Naive thymus-derived CD8-positive, alpha-beta T cell (primary cell): ENCODE data around the gene BIRC7. TPM values are rescaled to one million over a fixed set of nuclear protein-coding genes. Genes with fewer than 3 reads are reported as not detected.

ENCODE experiments used
- ATAC-seq, 2 donors: fragments of 150-1000 bp; cut with Tn5 transposase in 1 of 2; sonication (Bioruptor Pico), chemical (Tn5 transposase) in 1 of 2; 1 replicate in 1 of 2; 2 replicates in 1 of 2; pipeline ENCODE4 v1.10.0; 2021; ENCODE audit warnings: mild to moderate bottlenecking in 2 of 2, moderate library complexity in 2 of 2
- POLR2A ChIA-PET: fragments of 350-600 bp; sonication (Branson Sonifier 250); formaldehyde crosslinking; loops from one replicate; lab custom pipeline; 2021; ENCODE audit warnings: antibody characterized with exemption; lab: Charles Lee
- DNase-seq, 10 donors: peaks; one replicate each; pipeline versions ENCODE4 v3.0.0 to v3.0.0-alpha.2; 2020 to 2022
- H3K27ac Mint-ChIP-seq, 10 donors: one replicate each; pipeline ENCODE4 v1.8.0; 2020 to 2022; ENCODE audit warnings: mild to moderate bottlenecking in 10 of 10, mixed read lengths in 10 of 10, moderate library complexity in 4 of 10, inconsistent platforms in 1 of 10
- H3K27me3 Mint-ChIP-seq, 5 donors: one replicate each; pipeline ENCODE4 v1.8.0; 2021 to 2022; ENCODE audit warnings: mixed read lengths in 5 of 5
- H3K36me3 Mint-ChIP-seq, 3 donors: one replicate each; pipeline ENCODE4 v1.8.0; 2020 to 2022; ENCODE audit warnings: mixed read lengths in 3 of 3, mild to moderate bottlenecking in 2 of 3, inconsistent platforms in 1 of 3
- H3K4me1 Mint-ChIP-seq, 4 donors: one replicate each; pipeline ENCODE4 v1.8.0; 2021 to 2022; ENCODE audit warnings: mixed read lengths in 4 of 4
- H3K4me3 Mint-ChIP-seq, 10 donors: one replicate each; pipeline ENCODE4 v1.8.0; 2020 to 2022; ENCODE audit warnings: mild to moderate bottlenecking in 10 of 10, mixed read lengths in 10 of 10, moderate library complexity in 6 of 10, inconsistent platforms in 1 of 10
- H3K9me3 Mint-ChIP-seq, 9 donors: one replicate each; pipeline ENCODE4 v1.8.0; 2020 to 2022; ENCODE audit warnings: mixed read lengths in 9 of 9, mild to moderate bottlenecking in 3 of 9, inconsistent platforms in 1 of 9, moderate library complexity in 1 of 9
- polyA plus RNA-seq, 3 donors: library from polyadenylated mRNA; unstranded; fragments of 300-500 nt; fragmentation: Illumina TruSeq; gene quantifications; one replicate each; pipeline ENCODE4 v1.2.3, GENCODE V29; 2021
- total RNA-seq, 8 experiments: library from RNA in 2 of 8; stranded (reverse) in 2 of 8; gene quantifications; one replicate each; pipeline ENCODE4 v1.2.3 and lab custom pipeline; 2021 to 2026

BIRC7 gene
- total and polyA plus RNA-seq, 5 experiments from 2014 or later, result 0.43 to 3.2 (median 1.6) TPM; not detected in 2

- DNase-seq (no peak), ATAC-seq (no peak)
- Mint-ChIP-seq H3K36me3 (peaks cover 0 to 36% (median 0%) of the 10 kb centered on the region in 3 donors), H3K27me3 (no peaks in the 10 kb centered on the region), H3K4me3 (no peak overlapping the region), H3K9me3 (no peaks in the 10 kb centered on the region), H3K4me1 (peaks cover 22 to 33% (median 27%) of the 10 kb centered on the region in 4 donors), H3K27ac (no peak overlapping the region)
- POLR2A ChIA-PET, result no interaction called here
Measured at GRCh38 chr20:63275825-63276224, 40.1 kb downstream of the BIRC7 start.

- no peak for ATAC-seq
- peaks cover 0 to 37% (median 0%) of the 10 kb centered on the region in 3 donors for H3K36me3 Mint-ChIP-seq
- POLR2A ChIA-PET, result no interaction called here
- no peaks in the 10 kb centered on the region for H3K27me3 Mint-ChIP-seq
- DNase-seq, result no peak
- H3K27ac Mint-ChIP-seq, result no peak overlapping the region
- no peaks in the 10 kb centered on the region for H3K9me3 Mint-ChIP-seq
- peaks cover 15 to 25% (median 22%) of the 10 kb centered on the region in 4 donors for H3K4me1 Mint-ChIP-seq
- no peak overlapping the region for H3K4me3 Mint-ChIP-seq
Measured at GRCh38 chr20:63276956-63277355, 41.3 kb downstream of the BIRC7 start.

GRCh38 chr20:63277466-63278272, 42.0 kb downstream of the BIRC7 start:
- Mint-ChIP-seq H3K4me1 (peaks cover 15 to 25% (median 22%) of the 10 kb centered on the region in 4 donors), H3K4me3 (no peak overlapping the region), H3K36me3 (peaks cover 0 to 40% (median 0%) of the 10 kb centered on the region in 3 donors), H3K27ac (peak overlapping the region in 1 of 10 donors; percentile 74), H3K27me3 (no peaks in the 10 kb centered on the region), H3K9me3 (no peaks in the 10 kb centered on the region)
- no peak for ATAC-seq
- DNase-seq, result no peak
- POLR2A ChIA-PET, result no interaction called here

GRCh38 chr20:63278661-63279060, 43.0 kb downstream of the BIRC7 start:
- Mint-ChIP-seq H3K9me3 (no peaks in the 10 kb centered on the region), H3K36me3 (peaks cover 0 to 42% (median 0%) of the 10 kb centered on the region in 3 donors), H3K27ac (no peak overlapping the region), H3K27me3 (no peaks in the 10 kb centered on the region), H3K4me3 (no peak overlapping the region), H3K4me1 (peaks cover 13 to 21% (median 17%) of the 10 kb centered on the region in 4 donors)
- ATAC-seq (no peak), DNase-seq (no peak)
- POLR2A ChIA-PET, result no interaction called here

- Mint-ChIP-seq H3K27ac (peak overlapping the region in 1 of 10 donors; percentile 41), H3K4me3 (no peak overlapping the region), H3K36me3 (peaks cover 0 to 42% (median 0%) of the 10 kb centered on the region in 3 donors), H3K4me1 (peaks cover 5 to 11% (median 7%) of the 10 kb centered on the region in 4 donors), H3K27me3 (no peaks in the 10 kb centered on the region), H3K9me3 (no peaks in the 10 kb centered on the region)
- POLR2A ChIA-PET, result no interaction called here
- no peak for ATAC-seq
- DNase-seq, result no peak
Measured at GRCh38 chr20:63279931-63280330, 44.2 kb downstream of the BIRC7 start.

GRCh38 chr20:63280371-63280770, 44.7 kb downstream of the BIRC7 start:
- Mint-ChIP-seq H3K4me1 (peaks cover 1 to 7% (median 3%) of the 10 kb centered on the region in 4 donors), H3K27me3 (no peaks in the 10 kb centered on the region), H3K9me3 (no peaks in the 10 kb centered on the region), H3K4me3 (no peak overlapping the region), H3K27ac (peak overlapping the region in 1 of 10 donors; percentile 70), H3K36me3 (peaks cover 0 to 42% (median 0%) of the 10 kb centered on the region in 3 donors)
- POLR2A ChIA-PET, result interaction anchor here (1.7 kb wide), 1 partner anchor 9 kb away, joined by 8 read pairs; the partner anchor contains the start of gene ARFGAP1
- no peak for ATAC-seq
- no peak for DNase-seq

GRCh38 chr20:63280929-63281545, 45.3 kb downstream of the BIRC7 start:
- Mint-ChIP-seq H3K27me3 (no peaks in the 10 kb centered on the region), H3K4me1 (peaks cover 0 to 5% (median 3%) of the 10 kb centered on the region in 4 donors), H3K9me3 (no peaks in the 10 kb centered on the region), H3K4me3 (no peak overlapping the region), H3K27ac (peak overlapping the region in 1 of 10 donors; percentile 24), H3K36me3 (peaks cover 0 to 43% (median 0%) of the 10 kb centered on the region in 3 donors)
- ATAC-seq (no peak), DNase-seq (no peak)
- POLR2A ChIA-PET, result interaction anchor here (1.7 kb wide), 1 partner anchor 9 kb away, joined by 8 read pairs; the partner anchor contains the start of gene ARFGAP1

- Mint-ChIP-seq H3K9me3 (no peaks in the 10 kb centered on the region), H3K4me1 (peaks cover 0 to 4% (median 1%) of the 10 kb centered on the region in 4 donors), H3K4me3 (no peak overlapping the region), H3K27ac (no peak overlapping the region), H3K27me3 (no peaks in the 10 kb centered on the region), H3K36me3 (peaks cover 0 to 35% (median 0%) of the 10 kb centered on the region in 3 donors)
- DNase-seq (no peak), ATAC-seq (no peak)
- POLR2A ChIA-PET, result interaction anchor here (1.7 kb wide), 1 partner anchor 10 kb away, joined by 8 read pairs; the partner anchor contains the start of gene ARFGAP1
Measured at GRCh38 chr20:63281742-63282665, 46.3 kb downstream of the BIRC7 start.

- no peak overlapping the region for H3K4me3 Mint-ChIP-seq
- no peaks in the 10 kb centered on the region for H3K27me3 Mint-ChIP-seq
- ATAC-seq (no peak), DNase-seq (no peak)
- peak overlapping the region in 1 of 10 donors; percentile 82 for H3K27ac Mint-ChIP-seq
- H3K4me1 Mint-ChIP-seq, result peaks cover 0 to 4% (median 1%) of the 10 kb centered on the region in 4 donors
- POLR2A ChIA-PET, result no interaction called here
- peaks cover 0 to 35% (median 0%) of the 10 kb centered on the region in 3 donors for H3K36me3 Mint-ChIP-seq
- no peaks in the 10 kb centered on the region for H3K9me3 Mint-ChIP-seq
Measured at GRCh38 chr20:63282946-63283345, 47.2 kb downstream of the BIRC7 start.

- H3K4me3 Mint-ChIP-seq, result peak overlapping the region; percentile 55 to 86 (median 76)
- H3K36me3 Mint-ChIP-seq, result peaks cover 0 to 37% (median 0%) of the 10 kb centered on the region in 3 donors
- H3K9me3 Mint-ChIP-seq, result no peaks in the 10 kb centered on the region
- H3K27me3 Mint-ChIP-seq, result no peaks in the 10 kb centered on the region
- peak overlapping the region in 8 of 10 donors; percentile 41 to 89 (median 84) for H3K27ac Mint-ChIP-seq
- POLR2A ChIA-PET, result interaction anchor here (1.7 kb wide), 1 partner anchor 11 kb away, joined by 7 read pairs; the partner anchor contains the start of gene ARFGAP1
- peak in 1 of 10 donors; percentile 23 for DNase-seq
- ATAC-seq, result peak; percentile 39 to 48
- H3K4me1 Mint-ChIP-seq, result peaks cover 0 to 4% (median 1%) of the 10 kb centered on the region in 4 donors
Measured at GRCh38 chr20:63283397-63284082, 47.8 kb downstream of the BIRC7 start.

GRCh38 chr20:63284083-63284440, 48.4 kb downstream of the BIRC7 start:
- Mint-ChIP-seq H3K4me3 (peak overlapping the region; percentile 55 to 86 (median 76)), H3K36me3 (peaks cover 0 to 36% (median 0%) of the 10 kb centered on the region in 3 donors)

More at GRCh38 chr20:63284083-63284440, 48.4 kb downstream of the BIRC7 start:
- DNase-seq (peak in 1 of 10 donors; percentile 26), ATAC-seq (peak; percentile 62 to 74)
- H3K27me3 Mint-ChIP-seq, result no peaks in the 10 kb centered on the region
- POLR2A ChIA-PET, result interaction anchor here (1.7 kb wide), 1 partner anchor 11 kb away, joined by 7 read pairs; the partner anchor contains the start of gene ARFGAP1
- H3K27ac Mint-ChIP-seq, result peak overlapping the region in 7 of 10 donors; percentile 41 to 89 (median 86)
- H3K9me3 Mint-ChIP-seq, result no peaks in the 10 kb centered on the region
- H3K4me1 Mint-ChIP-seq, result peaks cover 0 to 4% (median 1%) of the 10 kb centered on the region in 4 donors
